ENCODE data around the gene BBS10.

GRCh38 chr12:76346236-76346635, 2.0 kb downstream of the BBS10 start:
- TF ChIP-seq, protein P1, sequence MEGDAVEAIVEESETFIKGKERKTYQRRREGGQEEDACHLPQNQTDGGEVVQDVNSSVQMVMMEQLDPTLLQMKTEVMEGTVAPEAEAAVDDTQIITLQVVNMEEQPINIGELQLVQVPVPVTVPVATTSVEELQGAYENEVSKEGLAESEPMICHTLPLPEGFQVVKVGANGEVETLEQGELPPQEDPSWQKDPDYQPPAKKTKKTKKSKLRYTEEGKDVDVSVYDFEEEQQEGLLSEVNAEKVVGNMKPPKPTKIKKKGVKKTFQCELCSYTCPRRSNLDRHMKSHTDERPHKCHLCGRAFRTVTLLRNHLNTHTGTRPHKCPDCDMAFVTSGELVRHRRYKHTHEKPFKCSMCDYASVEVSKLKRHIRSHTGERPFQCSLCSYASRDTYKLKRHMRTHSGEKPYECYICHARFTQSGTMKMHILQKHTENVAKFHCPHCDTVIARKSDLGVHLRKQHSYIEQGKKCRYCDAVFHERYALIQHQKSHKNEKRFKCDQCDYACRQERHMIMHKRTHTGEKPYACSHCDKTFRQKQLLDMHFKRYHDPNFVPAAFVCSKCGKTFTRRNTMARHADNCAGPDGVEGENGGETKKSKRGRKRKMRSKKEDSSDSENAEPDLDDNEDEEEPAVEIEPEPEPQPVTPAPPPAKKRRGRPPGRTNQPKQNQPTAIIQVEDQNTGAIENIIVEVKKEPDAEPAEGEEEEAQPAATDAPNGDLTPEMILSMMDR (IDR thresholded peaks at IDR 0.05) = no peak
- TF ChIP-seq POLR2AphosphoS5 (IDR thresholded peaks at IDR 0.05) = no peak
